Measurements from ENCODE around the gene FNDC5. TPM values are rescaled to one million over a fixed set of nuclear protein-coding genes. Genes with fewer than 3 reads are reported as not detected.
A peak's percentile ranks its signal among the peaks of the same experiment; 100 is the strongest.

Gene FNDC5
- total and polyA plus RNA-seq, 2 experiments from 2014 or later, result 9.0 to 11.2 TPM

- no peaks in the 10 kb centered on the region for H3K9me2 ChIP-seq (replicated peaks; ENCODE audit: insufficient read depth)
- DNase-seq (ENCODE audit: low spot score), result no peak
- no peaks in the 10 kb centered on the region for H3K9me3 ChIP-seq (ENCODE audit: low read depth)
Measured at GRCh38 chr1:32818804-32819541, 51.7 kb downstream of the FNDC5 start.

GRCh38 chr1:32817815-32818786 is 52.6 kb downstream of the FNDC5 start:
- peaks cover 82% of the 10 kb centered on the region for H3K79me2 ChIP-seq
- H3K9me3 ChIP-seq (ENCODE audit: low read depth), result no peaks in the 10 kb centered on the region
- H2AFZ ChIP-seq, result peak overlapping the region; percentile 38
- H3K4me2 ChIP-seq, result peak overlapping the region; percentile 82
- no peaks in the 10 kb centered on the region for H3K36me3 ChIP-seq (replicated peaks; ENCODE audit: insufficient read depth, low read depth)
- peak; percentile 76 for DNase-seq (ENCODE audit: low spot score)
- H4K20me1 ChIP-seq (ENCODE audit: insufficient read depth, poor library complexity, severe bottlenecking), result peaks cover 19% of the 10 kb centered on the region
- peaks cover 32% of the 10 kb centered on the region for H3K4me1 ChIP-seq (ENCODE audit: insufficient read depth)
- no peaks in the 10 kb centered on the region for H3K27me3 ChIP-seq
- H3K27ac ChIP-seq, result peak overlapping the region; percentile 95
- WGBS (ENCODE audit: low lambda C conversion rate, missing lambda C conversion rate), result 3% methylated on average over 31 of the region's 51 CpGs
- TF ChIP-seq EZH2 (IDR thresholded peaks at IDR 0.05; ENCODE audit: borderline replicate concordance) (no peak), EZH2phosphoT487 (IDR thresholded peaks at IDR 0.05; ENCODE audit: low read depth, severe bottlenecking, unreplicated experiment) (no peak), CTCF (IDR thresholded peaks at IDR 0.05; ENCODE audit: poor library complexity) (no peak)
- H3K4me3 ChIP-seq, result peak overlapping the region; percentile 56
- no peaks in the 10 kb centered on the region for H3K9me2 ChIP-seq (replicated peaks; ENCODE audit: insufficient read depth)

More at GRCh38 chr1:32818804-32819541, 51.7 kb downstream of the FNDC5 start:
- WGBS (ENCODE audit: low lambda C conversion rate, missing lambda C conversion rate), result 70% methylated on average over 11 of the region's 11 CpGs
- peaks cover 15% of the 10 kb centered on the region for H4K20me1 ChIP-seq (ENCODE audit: insufficient read depth, poor library complexity, severe bottlenecking)
- peak overlapping the region; percentile 38 for H2AFZ ChIP-seq
- no peaks in the 10 kb centered on the region for H3K27me3 ChIP-seq
- H3K79me2 ChIP-seq, result peaks cover 74% of the 10 kb centered on the region
- peak overlapping the region; percentile 82 for H3K4me2 ChIP-seq
- H3K4me1 ChIP-seq (ENCODE audit: insufficient read depth), result peaks cover 31% of the 10 kb centered on the region
- H3K27ac ChIP-seq, result peak overlapping the region; percentile 95
- TF ChIP-seq EZH2phosphoT487 (IDR thresholded peaks at IDR 0.05; ENCODE audit: low read depth, severe bottlenecking, unreplicated experiment) (no peak), EZH2 (IDR thresholded peaks at IDR 0.05; ENCODE audit: borderline replicate concordance) (no peak), CTCF (IDR thresholded peaks at IDR 0.05; ENCODE audit: poor library complexity) (no peak)
- peak overlapping the region; percentile 56 for H3K4me3 ChIP-seq
- H3K36me3 ChIP-seq (replicated peaks; ENCODE audit: insufficient read depth, low read depth), result no peaks in the 10 kb centered on the region

- H3K4me1 ChIP-seq (ENCODE audit: insufficient read depth), result peaks cover 35% of the 10 kb centered on the region
- no peaks in the 10 kb centered on the region for H3K27me3 ChIP-seq
- DNase-seq (ENCODE audit: low spot score), result peak; percentile 99
- 1% methylated on average over 40 of the region's 55 CpGs for WGBS (ENCODE audit: low lambda C conversion rate, missing lambda C conversion rate)
- peak within 1 kb of the TSS; percentile 64 for H3K4me3 ChIP-seq
- peaks cover 25% of the 10 kb centered on the region for H4K20me1 ChIP-seq (ENCODE audit: insufficient read depth, poor library complexity, severe bottlenecking)
- no peaks in the 10 kb centered on the region for H3K9me3 ChIP-seq (ENCODE audit: low read depth)
- H3K9me2 ChIP-seq (replicated peaks; ENCODE audit: insufficient read depth), result no peaks in the 10 kb centered on the region
- peaks cover 84% of the 10 kb centered on the region for H3K79me2 ChIP-seq
- no peaks in the 10 kb centered on the region for H3K36me3 ChIP-seq (replicated peaks; ENCODE audit: insufficient read depth, low read depth)
- peak within 1 kb of the TSS; percentile 95 for H3K27ac ChIP-seq
- peak within 1 kb of the TSS; percentile 90 for H3K4me2 ChIP-seq
- TF ChIP-seq CTCF (IDR thresholded peaks at IDR 0.05; ENCODE audit: poor library complexity), result no peak
- no peak for TF ChIP-seq EZH2 (IDR thresholded peaks at IDR 0.05; ENCODE audit: borderline replicate concordance)
- no peak for TF ChIP-seq EZH2phosphoT487 (IDR thresholded peaks at IDR 0.05; ENCODE audit: low read depth, severe bottlenecking, unreplicated experiment)
- H2AFZ ChIP-seq, result peak within 1 kb of the TSS; percentile 38
Measured at GRCh38 chr1:32817159-32817814, 53.4 kb downstream of the FNDC5 start, which contains the start of the genes S100PBP and YARS1. Gene S100PBP (plus strand): TSS chr1:32817653. CDS start chr1:32826100, 8,447 bp downstream. Gene YARS1 (minus strand): TSS chr1:32817358. CDS start chr1:32817244, 114 bp downstream.
